Testis (tissue), 3 donors: ENCODE data around the gene LAMA5. TPM values are rescaled to one million over a fixed set of nuclear protein-coding genes. Genes with fewer than 3 reads are reported as not detected.

Experiments
- DNase-seq: peaks from one replicate; pipeline ENCODE4 v3.0.0-alpha.2; 2019
- H3K27ac ChIP-seq, 2 donors: fragments of 200-600 bp; sonication (generic); one replicate each; pipeline ENCODE4 v1.5.1; 2019
- H3K27me3 ChIP-seq: fragments of 200-600 bp; sonication (generic); one replicate; pipeline ENCODE4 v1.5.1; 2019
- H3K36me3 ChIP-seq: fragments of 200-600 bp; sonication (generic); one replicate; pipeline ENCODE4 v1.5.1; 2017; ENCODE audit warnings: low read depth; ENCODE audit errors: missing control alignments
- H3K4me1 ChIP-seq: fragments of 200-600 bp; sonication (generic); one replicate; pipeline ENCODE4 v1.5.1; 2019
- H3K4me3 ChIP-seq, 2 donors: fragments of 200-600 bp; sonication (generic); one replicate each; pipeline ENCODE4 v1.5.1; 2017 to 2019
- H3K9me3 ChIP-seq: fragments of 200-600 bp; sonication (generic); one replicate; pipeline ENCODE4 v1.5.1; 2017
- CTCF ChIP-seq, 3 experiments: fragments of 450-650 bp in 2 of 3; fragments of 200-600 bp in 1 of 3; sonication (generic) in 1 of 3; IDR thresholded peaks; one replicate each; pipeline ENCODE4 v1.5.1; 2016 to 2019; ENCODE audit warnings: antibody characterized with exemption in 3 of 3, mild to moderate bottlenecking in 2 of 3, moderate library complexity in 1 of 3
- POLR2A ChIP-seq: fragments of 450-650 bp; IDR thresholded peaks from one replicate; pipeline ENCODE4 v1.6.1; 2017; ENCODE audit warnings: antibody characterized with exemption, mild to moderate bottlenecking, moderate library complexity
- WGBS, 2 donors: methylation state at CpG; one replicate each; pipeline ENCODE4 v1.1.5; 2018; 5-methylcytosine and 5-hydroxymethylcytosine counted together
- intact Hi-C: fragments of 100-400 bp; cut with DNase I; formaldehyde crosslinking; loops from one replicate; pipeline ENCODE4 v1.15.1; 2023; ENCODE audit warnings: low total_unique reads
- polyA plus RNA-seq: library from polyadenylated mRNA; stranded (reverse); fragments of 350-450 nt; fragmentation: Illumina TruSeq; extraction: RNeasy Lipid Tissue Mini Kit (QIAGEN cat#74804); gene quantifications from one replicate; pipeline ENCODE4 v1.2.3, GENCODE V29; 2014; ENCODE audit warnings: low read depth, low replicate concordance; ENCODE audit not compliant: insufficient read depth
- total RNA-seq, 2 donors: library from RNA; depleted of rRNA; stranded (reverse); fragments of >200 nt; gene quantifications; one replicate each; pipeline ENCODE4 v1.2.3, GENCODE V29; 2016

LAMA5 gene
- total and polyA plus RNA-seq, 3 donors from 2014 or later, result 33.2 to 144 (median 121) TPM

DNA sequence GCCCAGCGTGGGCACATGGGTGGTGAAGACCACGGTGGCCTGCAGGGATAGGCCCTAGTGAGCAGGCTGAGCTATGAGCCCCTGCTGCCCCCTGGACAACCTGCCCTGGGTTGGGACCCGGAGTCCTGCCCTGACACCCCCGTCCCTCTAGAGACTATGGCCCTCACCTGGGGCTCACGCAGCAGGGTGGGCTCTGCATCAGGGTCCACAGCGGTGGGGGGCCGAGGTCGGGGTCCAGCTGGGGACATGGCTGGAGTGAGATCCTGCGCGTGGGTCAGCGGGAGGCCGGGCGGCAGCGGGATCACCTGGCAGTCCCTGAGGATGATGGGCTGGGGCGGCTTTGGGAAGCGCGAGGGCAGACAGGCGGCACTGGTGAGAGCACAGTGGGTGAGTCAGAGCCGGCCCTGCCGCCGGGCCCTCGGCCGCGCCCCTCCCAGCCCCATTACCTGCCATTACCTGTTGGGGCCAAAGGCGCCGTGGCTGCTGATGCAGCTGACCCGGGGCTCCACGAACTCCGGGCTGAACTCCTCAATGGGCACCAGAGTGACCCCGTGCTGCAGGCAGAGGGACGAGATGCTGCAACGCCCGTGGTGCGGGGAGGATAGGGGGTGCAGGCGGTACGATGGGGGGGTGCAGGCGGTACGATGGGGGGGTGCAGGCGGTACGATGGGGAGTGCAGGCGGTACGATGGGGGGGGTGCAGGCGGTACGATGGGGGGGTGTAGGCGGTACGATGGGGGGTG lies 36.4 kb downstream of the LAMA5 start:
- no peak for TF ChIP-seq CTCF (IDR thresholded peaks at IDR 0.05)
- no peak for TF ChIP-seq POLR2A
- Histone ChIP-seq H3K36me3 (no peaks in the 10 kb centered on the region), H3K27me3 (no peaks in the 10 kb centered on the region), H3K4me1 (no peaks in the 10 kb centered on the region), H3K9me3 (no peaks in the 10 kb centered on the region), H3K27ac (no peak overlapping the region), H3K4me3 (no peak overlapping the region)
- 87 to 98% methylated on average over 8 to 42 of the region's 46 CpGs for WGBS, 2 donors
- intact Hi-C loops, result no loop called here
- no peak for DNase-seq

GRCh38 chr20:62329389-62330377 lies 37.4 kb downstream of the LAMA5 start:
- H3K27ac ChIP-seq, result no peak overlapping the region

DNA sequence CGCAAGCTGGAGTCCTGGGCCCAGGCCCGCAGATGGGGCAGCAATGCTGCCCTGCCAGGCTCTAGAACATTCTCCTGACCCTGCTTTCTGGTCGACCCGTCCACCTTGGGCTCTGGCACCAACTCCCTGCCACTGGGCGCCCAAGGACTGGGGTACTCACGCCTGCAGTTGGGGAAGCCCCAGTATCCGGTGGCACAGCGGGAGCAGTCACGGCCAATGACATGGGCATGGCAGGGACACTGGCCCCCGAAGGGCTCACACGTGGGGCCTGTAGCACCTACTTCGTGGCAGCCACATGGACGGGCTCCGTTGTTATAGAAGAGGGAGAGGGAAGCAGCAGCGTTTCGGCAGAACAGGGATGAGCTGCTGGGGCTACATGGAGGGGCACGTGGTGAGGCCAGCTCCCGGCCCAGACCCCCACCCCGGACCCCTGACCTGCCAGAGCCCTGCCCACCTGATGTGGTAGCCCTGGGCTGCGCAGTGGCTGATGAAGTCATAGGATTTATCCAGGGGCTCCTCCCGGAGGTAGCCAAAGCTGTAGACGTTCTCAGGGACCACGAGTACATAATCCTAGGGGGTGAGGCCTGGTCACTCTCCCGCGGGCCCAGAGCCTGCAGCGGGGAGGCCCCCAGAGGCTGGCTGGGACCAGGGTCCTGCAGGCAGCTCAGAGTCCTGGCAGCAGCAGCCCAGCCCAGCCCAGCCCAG lies 38.3 kb downstream of the LAMA5 start:
- H3K4me3 ChIP-seq, result no peak overlapping the region
- peaks cover under 1% of the 10 kb centered on the region for H3K4me1 ChIP-seq
- intact Hi-C loops, result no loop called here
- H3K27me3 ChIP-seq, result no peaks in the 10 kb centered on the region
- TF ChIP-seq POLR2A, result no peak
- TF ChIP-seq CTCF (IDR thresholded peaks at IDR 0.05), result no peak
- no peak for DNase-seq
- H3K36me3 ChIP-seq, result no peaks in the 10 kb centered on the region
- no peak overlapping the region for H3K27ac ChIP-seq
- 83 to 93% methylated on average over 7 to 26 of the region's 26 CpGs for WGBS, 2 donors
- no peaks in the 10 kb centered on the region for H3K9me3 ChIP-seq

More at GRCh38 chr20:62329389-62330377, 37.4 kb downstream of the LAMA5 start:
- intact Hi-C loops, result no loop called here
- DNase-seq, result no peak
- no peaks in the 10 kb centered on the region for H3K9me3 ChIP-seq
- H3K4me1 ChIP-seq, result no peaks in the 10 kb centered on the region
- WGBS, 2 donors, result 95 to 96% methylated on average over 15 to 37 of the region's 37 CpGs
- no peaks in the 10 kb centered on the region for H3K36me3 ChIP-seq
- no peak overlapping the region for H3K4me3 ChIP-seq
- TF ChIP-seq CTCF (IDR thresholded peaks at IDR 0.05) (no peak), POLR2A (no peak)
- H3K27me3 ChIP-seq, result no peaks in the 10 kb centered on the region

DNA sequence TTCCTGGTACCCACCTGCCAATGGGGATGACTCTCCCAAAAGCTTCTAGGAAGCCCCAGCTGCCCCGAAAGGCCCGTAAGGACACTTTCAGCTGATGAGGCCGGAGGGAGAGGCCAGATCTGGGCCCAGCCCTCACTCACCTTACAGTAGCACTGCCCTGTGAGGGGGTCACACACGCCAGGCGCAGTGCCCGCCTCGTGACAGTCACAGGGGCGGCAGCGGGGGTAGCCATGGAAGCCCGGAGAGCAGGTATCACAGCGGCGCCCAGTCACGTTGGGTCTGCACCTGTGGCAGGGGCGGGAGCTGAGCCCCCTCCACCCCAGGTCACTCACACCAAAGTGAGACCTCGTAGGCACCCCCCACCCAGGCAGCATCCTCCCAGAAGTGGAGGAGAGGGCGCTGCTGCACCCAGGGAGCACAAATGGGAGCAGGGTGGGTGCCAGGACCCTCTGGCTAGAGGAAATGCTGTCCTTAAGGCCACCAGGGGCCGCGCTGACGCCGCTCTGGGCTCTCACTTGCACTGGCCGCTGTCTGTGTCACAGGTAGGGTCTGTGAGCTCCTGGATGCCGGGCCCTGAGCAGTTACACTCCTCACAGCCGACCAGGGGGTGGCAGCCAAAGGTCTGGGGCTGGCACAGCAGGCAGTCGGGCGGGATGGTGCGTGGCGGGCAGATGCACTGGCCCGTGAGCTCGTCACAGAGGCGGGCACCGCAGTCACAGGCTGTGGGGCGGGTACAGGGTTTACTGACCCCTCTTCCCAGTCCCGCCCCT lies 39.2 kb downstream of the LAMA5 start:
- Histone ChIP-seq H3K27me3 (no peaks in the 10 kb centered on the region), H3K4me1 (peaks cover 10% of the 10 kb centered on the region), H3K4me3 (no peak overlapping the region), H3K27ac (no peak overlapping the region), H3K9me3 (no peaks in the 10 kb centered on the region), H3K36me3 (no peaks in the 10 kb centered on the region)
- DNase-seq, result no peak
- 94% methylated on average over 31 of the region's 33 CpGs; no CpG with 5 or more reads in 1 of the 2 donors for WGBS, 2 donors
- no peak for TF ChIP-seq POLR2A
- TF ChIP-seq CTCF (IDR thresholded peaks at IDR 0.05), result no peak
- intact Hi-C loops, result no loop called here
